ENCODE results near the gene FUT1.

The FUT1 gene

GRCh38 chr19:48741129-48741999, 11.1 kb downstream of the FUT1 start:
- no peak for DNase-seq (ENCODE audit: low read depth)

- no peak for DNase-seq (ENCODE audit: low read depth)
Measured at GRCh38 chr19:48740164-48740972, 12.1 kb downstream of the FUT1 start, which contains the start of gene RASIP1. Gene RASIP1, minus strand, starts transcription at chr19:48740610. Its CDS starts 328 bp downstream, at chr19:48740282.

GRCh38 chr19:48739404-48740163, 12.9 kb downstream of the FUT1 start:
- no peak for DNase-seq (ENCODE audit: low read depth)

GRCh38 chr19:48738557-48739403, 13.7 kb downstream of the FUT1 start:
- DNase-seq (ENCODE audit: low read depth) = peak; percentile 19

GRCh38 chr19:48737360-48737998, 15.0 kb downstream of the FUT1 start:
- DNase-seq (ENCODE audit: low read depth) = no peak

- DNase-seq (ENCODE audit: low read depth) = no peak
Measured at GRCh38 chr19:48735031-48735615, 17.3 kb downstream of the FUT1 start.

- DNase-seq (ENCODE audit: low read depth) = no peak
Measured at GRCh38 chr19:48734625-48735024, 17.8 kb downstream of the FUT1 start.

GRCh38 chr19:48731452-48731851, 21.0 kb downstream of the FUT1 start:
- no peak for DNase-seq (ENCODE audit: low read depth)

GRCh38 chr19:48728911-48729664, 23.4 kb downstream of the FUT1 start:
- DNase-seq (ENCODE audit: low read depth) = no peak

- DNase-seq (ENCODE audit: low read depth) = no peak
Measured at GRCh38 chr19:48726556-48726955, 25.9 kb downstream of the FUT1 start.

- peak; percentile 86 for DNase-seq (ENCODE audit: low read depth)
Measured at GRCh38 chr19:48724796-48725753, 27.4 kb downstream of the FUT1 start.

- no peak for DNase-seq (ENCODE audit: low read depth)
Measured at GRCh38 chr19:48722196-48722708, 30.2 kb downstream of the FUT1 start.

GRCh38 chr19:48720613-48721296, 31.7 kb downstream of the FUT1 start:
- peak; percentile 100 for DNase-seq (ENCODE audit: low read depth)

GRCh38 chr19:48720251-48720612, 32.2 kb downstream of the FUT1 start:
- DNase-seq (ENCODE audit: low read depth) = no peak

GRCh38 chr19:48719263-48720171, 32.9 kb downstream of the FUT1 start, which contains the start of gene MAMSTR:
Gene MAMSTR, minus strand, starts transcription at chr19:48719725. Its CDS starts 694 bp downstream, at chr19:48719031.
- no peak for DNase-seq (ENCODE audit: low read depth)

- no peak for DNase-seq (ENCODE audit: low read depth)
Measured at GRCh38 chr19:48718711-48719231, 33.7 kb downstream of the FUT1 start.

Measured in stromal cell of bone marrow (primary cell).